ENCODE data around the gene BPIFB1.

Gene BPIFB1

GRCh38 chr20:33284937-33285336 lies 1.9 kb downstream of the BPIFB1 start:
- no peak overlapping the region for H3K4me3 ChIP-seq (replicated peaks; ENCODE audit: insufficient read depth, low read length)
- TF ChIP-seq POLR2AphosphoS5 (IDR thresholded peaks at IDR 0.05; ENCODE audit: low read depth) (no peak), GABPA (IDR thresholded peaks at IDR 0.05; ENCODE audit: low read depth) (no peak), SPI1 (IDR thresholded peaks at IDR 0.05; ENCODE audit: borderline replicate concordance, low read depth) (no peak), CTCF (IDR thresholded peaks at IDR 0.05; ENCODE audit: insufficient read depth, low read length) (no peak)
- no peak for DNase-seq (ENCODE audit: low read depth in 1 of 2, low spot score in 1 of 2)

GRCh38 chr20:33285861-33286495 lies 3.0 kb downstream of the BPIFB1 start:
- Histone ChIP-seq H3K27me3 (ENCODE audit: insufficient read depth, poor library complexity, severe bottlenecking) (peaks cover 4% of the 10 kb centered on the region), H3K27ac (replicated peaks) (no peak overlapping the region), H3K4me3 (replicated peaks; ENCODE audit: insufficient read depth, low read length) (no peak overlapping the region)
- TF ChIP-seq REST (IDR thresholded peaks at IDR 0.05; ENCODE audit: insufficient replicate concordance, low read depth) (no peak), CTCF (IDR thresholded peaks at IDR 0.05; ENCODE audit: insufficient read depth, low read length) (no peak), POLR2AphosphoS5 (IDR thresholded peaks at IDR 0.05; ENCODE audit: low read depth) (no peak), GABPA (IDR thresholded peaks at IDR 0.05; ENCODE audit: low read depth) (no peak), SPI1 (IDR thresholded peaks at IDR 0.05; ENCODE audit: borderline replicate concordance, low read depth) (no peak)
- no peak for DNase-seq (ENCODE audit: low read depth in 1 of 2, low spot score in 1 of 2)

More at GRCh38 chr20:33284937-33285336, 1.9 kb downstream of the BPIFB1 start:
- Histone ChIP-seq H3K27me3 (ENCODE audit: insufficient read depth, poor library complexity, severe bottlenecking) (peaks cover 4% of the 10 kb centered on the region), H3K27ac (replicated peaks) (no peak overlapping the region)

- H3K4me3 ChIP-seq (replicated peaks; ENCODE audit: insufficient read depth, low read length), result no peak overlapping the region
- peaks cover 4% of the 10 kb centered on the region for H3K27me3 ChIP-seq (ENCODE audit: insufficient read depth, poor library complexity, severe bottlenecking)
- TF ChIP-seq GABPA (IDR thresholded peaks at IDR 0.05; ENCODE audit: low read depth), result no peak
- no peak for TF ChIP-seq SPI1 (IDR thresholded peaks at IDR 0.05; ENCODE audit: borderline replicate concordance, low read depth)
- no peak for TF ChIP-seq CTCF (IDR thresholded peaks at IDR 0.05; ENCODE audit: insufficient read depth, low read length)
- TF ChIP-seq REST (IDR thresholded peaks at IDR 0.05; ENCODE audit: insufficient replicate concordance, low read depth), result no peak
- no peak for TF ChIP-seq POLR2AphosphoS5 (IDR thresholded peaks at IDR 0.05; ENCODE audit: low read depth)
- H3K27ac ChIP-seq (replicated peaks), result no peak overlapping the region
- no peak for DNase-seq (ENCODE audit: low read depth in 1 of 2, low spot score in 1 of 2)
Observed at GRCh38 chr20:33287884-33288283, 4.9 kb downstream of the BPIFB1 start.

- TF ChIP-seq CTCF (IDR thresholded peaks at IDR 0.05; ENCODE audit: insufficient read depth, low read length), result no peak
- no peak for TF ChIP-seq GABPA (IDR thresholded peaks at IDR 0.05; ENCODE audit: low read depth)
- TF ChIP-seq SPI1 (IDR thresholded peaks at IDR 0.05; ENCODE audit: borderline replicate concordance, low read depth), result no peak
- no peak for TF ChIP-seq REST (IDR thresholded peaks at IDR 0.05; ENCODE audit: insufficient replicate concordance, low read depth)
- no peak for TF ChIP-seq POLR2AphosphoS5 (IDR thresholded peaks at IDR 0.05; ENCODE audit: low read depth)
- no peak overlapping the region for H3K4me3 ChIP-seq (replicated peaks; ENCODE audit: insufficient read depth, low read length)
- H3K27ac ChIP-seq (replicated peaks), result no peak overlapping the region
- peaks cover 4% of the 10 kb centered on the region for H3K27me3 ChIP-seq (ENCODE audit: insufficient read depth, poor library complexity, severe bottlenecking)
- DNase-seq (ENCODE audit: low read depth in 1 of 2, low spot score in 1 of 2), result no peak
Observed at GRCh38 chr20:33290852-33291251, 7.8 kb downstream of the BPIFB1 start.

All from HL-60 (cell line).